AG09309 (cell line): Measurements from ENCODE around the gene RPP30.

Experiments
- DNase-seq: peaks from one replicate; pipeline ENCODE4 v3.0.0-alpha.2; 2010; ENCODE audit warnings: low read depth
- H3K4me3 ChIP-seq: 2 replicates; pipeline ENCODE4 v1.5.1; 2011; ENCODE audit warnings: mild to moderate bottlenecking, low read depth, low read length, moderate library complexity; ENCODE audit not compliant: control insufficient read depth
- CTCF ChIP-seq: IDR thresholded peaks from 2 replicates; pipeline ENCODE4 v1.5.1; 2011; ENCODE audit warnings: mild to moderate bottlenecking, low read depth, low read length, inconsistent platforms; ENCODE audit not compliant: insufficient read depth, control insufficient read depth; ENCODE audit errors: missing control alignments

The RPP30 gene

GRCh38 chr10:90871766-90872647, at the start of gene RPP30:
Gene RPP30, plus strand, starts transcription at chr10:90871974. Its CDS starts 13 bp downstream, at chr10:90871987.
- DNase-seq = no peak
- H3K4me3 ChIP-seq = peak within 1 kb of the TSS; percentile 70
- no peak for TF ChIP-seq CTCF

GRCh38 chr10:90822508-90822907, 49.3 kb upstream of the RPP30 start:
- DNase-seq = no peak
- TF ChIP-seq CTCF = no peak
- H3K4me3 ChIP-seq = no peak overlapping the region

- TF ChIP-seq CTCF = no peak
- no peak for DNase-seq
- H3K4me3 ChIP-seq = no peak overlapping the region
Measured at GRCh38 chr10:90832111-90832510, 39.7 kb upstream of the RPP30 start.

GRCh38 chr10:90834326-90834725, 37.4 kb upstream of the RPP30 start:
- DNase-seq = no peak
- H3K4me3 ChIP-seq = no peak overlapping the region
- no peak for TF ChIP-seq CTCF

GRCh38 chr10:90837486-90837885, 34.3 kb upstream of the RPP30 start:
- DNase-seq = no peak
- TF ChIP-seq CTCF = no peak
- H3K4me3 ChIP-seq = no peak overlapping the region

GRCh38 chr10:90842725-90843124, 29.0 kb upstream of the RPP30 start:
- DNase-seq = no peak
- H3K4me3 ChIP-seq = no peak overlapping the region
- no peak for TF ChIP-seq CTCF
